Hepatocyte (in vitro differentiated cells): ENCODE results near the gene SAPCD2.

Source experiments
- EZH2phosphoT487 ChIP-seq: fragments of 200-600 bp; sonication (generic); IDR thresholded peaks from one replicate; pipeline ENCODE4 v1.6.1; 2018; ENCODE audit warnings: antibody characterized with exemption, mild to moderate bottlenecking, low read depth, moderate library complexity; ENCODE audit not compliant: unreplicated experiment, severe bottlenecking
- TF ChIP-seq, protein P1 (sequence below): fragments of 200-600 bp; sonication (generic); IDR thresholded peaks from 2 replicates; pipeline ENCODE4 v1.5.1; 2016; ENCODE audit warnings: antibody characterized with exemption, mild to moderate bottlenecking; ENCODE audit not compliant: poor library complexity

DNA sequence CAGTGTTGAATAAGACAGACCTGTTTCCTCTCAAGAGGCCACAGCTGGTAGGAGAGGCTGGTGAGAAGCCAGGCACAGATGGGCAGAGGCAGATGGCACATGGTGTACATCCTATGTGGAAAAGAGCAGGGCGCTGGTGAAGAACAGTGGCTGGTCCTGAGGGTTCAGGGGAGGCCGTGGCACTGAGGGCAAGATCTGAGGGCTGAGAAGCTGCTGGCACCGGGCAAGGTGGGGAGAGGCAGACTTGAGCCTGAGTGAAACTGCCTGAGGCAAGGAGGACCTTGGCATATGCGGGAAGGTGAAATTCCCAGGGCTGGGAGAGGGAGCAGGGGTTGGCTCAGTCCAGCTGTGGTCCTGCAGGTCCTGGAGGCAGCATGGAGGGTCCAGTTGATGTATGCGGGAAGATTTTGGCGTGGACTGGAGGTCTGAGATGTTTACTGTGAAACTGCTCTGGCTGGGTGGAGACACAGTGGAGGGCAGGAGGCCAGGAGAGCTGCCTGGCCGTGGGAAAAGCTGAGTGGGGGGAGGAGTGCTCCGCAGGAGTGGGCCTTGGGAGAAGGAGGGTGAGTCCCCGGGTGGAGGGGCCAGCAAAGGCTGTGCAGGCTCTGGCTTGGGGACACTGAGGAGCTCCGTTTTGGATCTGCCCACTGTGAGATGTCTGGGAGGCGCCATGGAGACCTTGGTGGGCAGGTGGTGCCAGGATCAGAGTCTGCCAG, 19.0 kb upstream of the SAPCD2 start:
- TF ChIP-seq, protein P1, sequence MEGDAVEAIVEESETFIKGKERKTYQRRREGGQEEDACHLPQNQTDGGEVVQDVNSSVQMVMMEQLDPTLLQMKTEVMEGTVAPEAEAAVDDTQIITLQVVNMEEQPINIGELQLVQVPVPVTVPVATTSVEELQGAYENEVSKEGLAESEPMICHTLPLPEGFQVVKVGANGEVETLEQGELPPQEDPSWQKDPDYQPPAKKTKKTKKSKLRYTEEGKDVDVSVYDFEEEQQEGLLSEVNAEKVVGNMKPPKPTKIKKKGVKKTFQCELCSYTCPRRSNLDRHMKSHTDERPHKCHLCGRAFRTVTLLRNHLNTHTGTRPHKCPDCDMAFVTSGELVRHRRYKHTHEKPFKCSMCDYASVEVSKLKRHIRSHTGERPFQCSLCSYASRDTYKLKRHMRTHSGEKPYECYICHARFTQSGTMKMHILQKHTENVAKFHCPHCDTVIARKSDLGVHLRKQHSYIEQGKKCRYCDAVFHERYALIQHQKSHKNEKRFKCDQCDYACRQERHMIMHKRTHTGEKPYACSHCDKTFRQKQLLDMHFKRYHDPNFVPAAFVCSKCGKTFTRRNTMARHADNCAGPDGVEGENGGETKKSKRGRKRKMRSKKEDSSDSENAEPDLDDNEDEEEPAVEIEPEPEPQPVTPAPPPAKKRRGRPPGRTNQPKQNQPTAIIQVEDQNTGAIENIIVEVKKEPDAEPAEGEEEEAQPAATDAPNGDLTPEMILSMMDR: no peak
- no peak for TF ChIP-seq EZH2phosphoT487
